Stimulated activated CD4-positive, alpha-beta T cell treated with anti-CD3 and anti-CD28 coated beads, Interleukin-1b, Interleukin-23, amount 100 ng/mL, for 24 hours (primary cell): ENCODE results near the gene KRTAP3-3.

ENCODE experiments used
- DNase-seq, 4 experiments: peaks; one replicate each; pipeline ENCODE4 v3.0.0-alpha.2; 2020; ENCODE audit warnings: low read depth in 4 of 4, low spot score in 1 of 4

KRTAP3-3 gene

GRCh38 chr17:40961591-40961990 lies 32.4 kb downstream of the KRTAP3-3 start:
- no peak for DNase-seq

- no peak for DNase-seq
These were observed 33.8 kb downstream of the KRTAP3-3 start for GRCh38 chr17:40960144-40960543.

GRCh38 chr17:40958086-40958953 lies 35.6 kb downstream of the KRTAP3-3 start:
- DNase-seq, result no peak

DNA sequence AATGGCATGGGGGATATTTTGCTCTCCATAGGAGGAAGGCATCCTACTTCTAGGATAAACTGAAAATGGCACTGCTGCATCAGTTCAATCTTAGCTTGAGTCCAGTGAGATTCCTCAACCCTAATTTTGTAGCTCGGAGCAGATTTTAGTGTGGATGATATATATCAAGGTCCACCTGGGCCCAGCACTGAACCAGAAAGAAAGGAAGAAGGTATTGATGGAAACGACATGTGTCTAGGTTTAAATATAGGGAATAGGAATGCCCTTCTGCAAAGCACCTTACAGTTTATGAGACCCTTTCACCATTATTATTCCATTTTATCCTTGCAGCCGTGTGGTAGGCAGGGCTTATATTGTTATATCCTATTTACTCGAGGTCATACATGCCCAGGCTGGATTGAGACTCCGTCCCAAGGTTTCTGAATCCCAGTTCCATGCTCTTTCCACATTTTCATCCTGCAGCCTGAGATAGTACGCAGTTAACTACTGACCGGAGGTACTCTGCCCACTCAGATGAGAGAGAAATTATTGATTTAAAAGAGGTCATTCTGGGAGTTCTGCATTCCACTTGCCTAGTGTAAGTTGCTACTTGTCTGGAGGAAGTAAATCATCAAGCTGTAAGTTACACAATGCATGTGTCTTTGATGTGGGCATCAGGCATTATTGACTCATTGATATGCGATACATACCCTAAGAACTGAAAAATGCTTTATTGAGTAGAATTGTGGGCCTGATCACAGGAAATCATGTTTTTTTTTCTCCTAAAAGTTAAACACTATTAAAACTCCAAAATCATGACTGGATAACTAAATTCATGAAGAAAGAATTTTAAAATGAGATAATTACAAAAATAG lies 37.3 kb downstream of the KRTAP3-3 start:
- DNase-seq, result no peak

- no peak for DNase-seq
These were observed 40.1 kb downstream of the KRTAP3-3 start for GRCh38 chr17:40953881-40954280.

DNA sequence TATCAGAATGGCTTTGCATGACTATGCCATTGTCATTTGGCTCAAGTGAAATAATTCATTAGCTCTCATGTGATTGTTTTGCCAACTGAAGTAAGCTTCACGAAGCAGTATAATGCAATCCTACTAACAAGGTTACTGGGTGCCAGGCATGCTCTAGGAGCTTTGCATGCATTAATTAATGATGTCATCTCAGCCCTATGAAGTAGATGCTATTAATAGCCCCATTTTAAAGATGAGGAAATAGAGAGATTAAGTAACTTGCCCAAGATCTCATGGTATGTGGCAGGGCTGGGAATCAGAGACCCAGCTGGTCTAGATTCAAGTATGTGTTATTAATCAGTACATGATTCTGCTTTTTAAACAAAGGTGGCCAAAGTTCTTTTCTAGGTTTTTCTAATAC lies 41.3 kb downstream of the KRTAP3-3 start:
- no peak for DNase-seq

DNA sequence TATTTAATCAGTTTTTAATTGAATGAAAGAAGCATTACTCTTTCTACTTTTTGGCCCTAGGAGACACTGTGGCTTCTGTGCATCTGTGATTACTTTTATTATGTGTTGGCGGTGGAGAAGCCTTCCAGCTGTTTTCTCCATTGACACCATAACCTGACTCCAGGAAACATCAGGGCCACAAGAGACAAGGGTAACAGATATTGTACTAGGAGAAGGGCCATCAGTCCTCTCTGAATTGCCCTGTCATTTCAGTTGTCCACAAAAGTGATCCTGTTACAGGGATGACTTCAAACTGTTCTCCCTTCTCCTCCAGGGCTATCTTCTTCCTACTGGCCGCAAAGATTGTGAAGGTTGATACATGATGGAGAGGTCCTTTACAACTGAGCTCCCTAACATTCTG lies 41.8 kb downstream of the KRTAP3-3 start:
- no peak for DNase-seq

- no peak for DNase-seq
These were observed 42.8 kb downstream of the KRTAP3-3 start for GRCh38 chr17:40951011-40951622.

GRCh38 chr17:40950176-40950575 lies 43.8 kb downstream of the KRTAP3-3 start:
- no peak for DNase-seq

DNA sequence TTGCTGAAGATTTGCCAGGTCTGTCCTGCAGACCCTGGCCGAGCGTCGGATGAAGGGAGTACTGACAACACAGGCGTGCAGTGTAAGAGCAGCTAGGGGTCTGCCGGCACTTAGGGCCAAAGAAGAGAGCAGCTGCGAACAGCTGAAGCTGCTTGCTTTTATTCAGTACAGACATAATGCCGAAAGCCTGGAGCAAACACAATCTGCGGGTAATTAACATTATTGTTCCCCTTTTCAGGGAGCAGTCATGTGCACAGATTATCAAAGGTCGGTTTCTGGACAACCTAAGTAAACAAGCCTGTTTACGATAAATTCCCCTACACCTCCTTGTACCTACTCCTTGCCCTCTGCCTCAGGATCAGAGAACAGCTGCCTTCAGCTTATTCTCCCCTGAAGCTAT lies 44.5 kb downstream of the KRTAP3-3 start:
- DNase-seq, result no peak

- DNase-seq, result no peak
These were observed 46.0 kb downstream of the KRTAP3-3 start for GRCh38 chr17:40947929-40948328.

GRCh38 chr17:40945414-40945813 lies 48.5 kb downstream of the KRTAP3-3 start:
- DNase-seq, result no peak

GRCh38 chr17:40944531-40944930 lies 49.4 kb downstream of the KRTAP3-3 start:
- no peak for DNase-seq
